ENCODE measurements around the gene INHBA.

Gene INHBA

DNA sequence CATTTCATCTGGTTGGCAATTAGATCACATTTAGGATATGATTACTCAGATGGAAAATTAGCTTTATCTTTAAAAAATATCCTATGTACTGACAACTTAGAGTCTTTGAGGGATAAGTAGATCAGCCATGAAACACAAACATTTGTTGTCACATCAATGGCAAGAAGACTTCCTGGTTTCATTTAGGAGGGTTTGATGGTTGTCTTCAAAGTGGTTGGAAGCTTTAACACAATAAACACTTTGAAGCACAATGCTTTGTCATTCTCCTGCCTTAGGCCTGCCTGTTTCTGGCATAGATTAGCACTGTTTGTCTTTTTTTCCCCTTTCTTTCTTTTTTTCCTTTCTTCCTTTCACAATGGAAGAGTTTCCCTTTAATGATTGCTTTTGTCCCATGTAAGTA lies 20.5 kb downstream of the INHBA start:
- TF ChIP-seq TAF1 (IDR thresholded peaks at IDR 0.05; ENCODE audit: borderline replicate concordance, insufficient read depth, low read length), result no peak
- no peak for TF ChIP-seq FOXP2 (optimal IDR thresholded peaks at IDR 0.05; ENCODE audit: borderline replicate concordance, extremely low read depth, extremely low read length, insufficient read depth)
- TF ChIP-seq, protein P1, sequence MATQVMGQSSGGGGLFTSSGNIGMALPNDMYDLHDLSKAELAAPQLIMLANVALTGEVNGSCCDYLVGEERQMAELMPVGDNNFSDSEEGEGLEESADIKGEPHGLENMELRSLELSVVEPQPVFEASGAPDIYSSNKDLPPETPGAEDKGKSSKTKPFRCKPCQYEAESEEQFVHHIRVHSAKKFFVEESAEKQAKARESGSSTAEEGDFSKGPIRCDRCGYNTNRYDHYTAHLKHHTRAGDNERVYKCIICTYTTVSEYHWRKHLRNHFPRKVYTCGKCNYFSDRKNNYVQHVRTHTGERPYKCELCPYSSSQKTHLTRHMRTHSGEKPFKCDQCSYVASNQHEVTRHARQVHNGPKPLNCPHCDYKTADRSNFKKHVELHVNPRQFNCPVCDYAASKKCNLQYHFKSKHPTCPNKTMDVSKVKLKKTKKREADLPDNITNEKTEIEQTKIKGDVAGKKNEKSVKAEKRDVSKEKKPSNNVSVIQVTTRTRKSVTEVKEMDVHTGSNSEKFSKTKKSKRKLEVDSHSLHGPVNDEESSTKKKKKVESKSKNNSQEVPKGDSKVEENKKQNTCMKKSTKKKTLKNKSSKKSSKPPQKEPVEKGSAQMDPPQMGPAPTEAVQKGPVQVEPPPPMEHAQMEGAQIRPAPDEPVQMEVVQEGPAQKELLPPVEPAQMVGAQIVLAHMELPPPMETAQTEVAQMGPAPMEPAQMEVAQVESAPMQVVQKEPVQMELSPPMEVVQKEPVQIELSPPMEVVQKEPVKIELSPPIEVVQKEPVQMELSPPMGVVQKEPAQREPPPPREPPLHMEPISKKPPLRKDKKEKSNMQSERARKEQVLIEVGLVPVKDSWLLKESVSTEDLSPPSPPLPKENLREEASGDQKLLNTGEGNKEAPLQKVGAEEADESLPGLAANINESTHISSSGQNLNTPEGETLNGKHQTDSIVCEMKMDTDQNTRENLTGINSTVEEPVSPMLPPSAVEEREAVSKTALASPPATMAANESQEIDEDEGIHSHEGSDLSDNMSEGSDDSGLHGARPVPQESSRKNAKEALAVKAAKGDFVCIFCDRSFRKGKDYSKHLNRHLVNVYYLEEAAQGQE (IDR thresholded peaks at IDR 0.05; ENCODE audit: insufficient read depth in 1 of 2, low read depth in 2 of 2, low read length in 2 of 2), result no peak

DNA sequence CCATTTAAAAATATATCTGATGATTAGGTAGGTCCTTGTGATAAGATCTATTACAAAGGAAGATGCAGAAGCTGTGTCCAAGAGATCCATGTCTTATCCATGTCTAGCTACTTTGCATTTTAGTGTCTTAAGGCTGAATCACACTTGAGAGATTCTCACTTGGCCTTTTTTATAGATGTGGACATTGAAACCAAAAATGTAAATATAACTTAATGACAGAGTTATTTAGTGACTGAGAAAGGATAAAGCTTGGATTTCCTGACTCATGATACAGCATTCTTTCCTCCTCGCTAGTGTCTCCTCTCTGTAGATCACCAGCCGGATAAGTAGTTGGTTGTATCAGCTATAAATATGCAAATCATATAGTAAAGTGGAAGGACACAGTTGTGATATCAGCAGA lies 23.3 kb downstream of the INHBA start:
- TF ChIP-seq TAF1 (IDR thresholded peaks at IDR 0.05; ENCODE audit: borderline replicate concordance, insufficient read depth, low read length) (no peak), POLR2AphosphoS5 (IDR thresholded peaks at IDR 0.05; ENCODE audit: low read depth, low read length) (no peak), SIN3A (IDR thresholded peaks at IDR 0.05; ENCODE audit: borderline replicate concordance, insufficient read depth, low read length) (no peak), FOXP2 (optimal IDR thresholded peaks at IDR 0.05; ENCODE audit: borderline replicate concordance, extremely low read depth, extremely low read length, insufficient read depth) (no peak)
- TF ChIP-seq, protein P1 (IDR thresholded peaks at IDR 0.05; ENCODE audit: insufficient read depth in 1 of 2, low read depth in 2 of 2, low read length in 2 of 2), result no peak

DNA sequence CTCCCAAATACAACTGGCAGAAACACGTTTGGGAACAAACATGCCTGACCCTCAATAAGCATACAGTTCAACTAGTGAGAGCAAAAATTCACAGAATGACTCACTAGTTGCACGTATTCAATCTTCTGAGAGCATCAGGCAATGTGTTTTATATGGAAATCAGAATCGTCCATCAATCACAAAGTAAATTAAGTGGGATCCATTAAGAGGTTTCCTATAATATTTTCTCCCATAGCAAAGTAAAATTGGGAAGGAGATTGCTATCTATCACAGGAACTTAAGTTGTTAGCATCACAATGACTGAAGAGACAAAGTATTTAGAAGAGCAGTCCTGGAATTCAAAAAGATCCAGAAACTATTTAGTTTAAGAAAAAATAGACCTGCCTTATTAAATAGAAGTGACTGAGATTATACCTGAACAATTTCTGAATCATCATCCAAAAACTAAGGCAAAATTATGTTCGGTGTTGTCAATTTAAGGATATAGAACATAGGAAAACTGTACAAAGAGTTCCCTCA lies 28.3 kb downstream of the INHBA start:
- no peak for TF ChIP-seq SIN3A (IDR thresholded peaks at IDR 0.05; ENCODE audit: borderline replicate concordance, insufficient read depth, low read length)

DNA sequence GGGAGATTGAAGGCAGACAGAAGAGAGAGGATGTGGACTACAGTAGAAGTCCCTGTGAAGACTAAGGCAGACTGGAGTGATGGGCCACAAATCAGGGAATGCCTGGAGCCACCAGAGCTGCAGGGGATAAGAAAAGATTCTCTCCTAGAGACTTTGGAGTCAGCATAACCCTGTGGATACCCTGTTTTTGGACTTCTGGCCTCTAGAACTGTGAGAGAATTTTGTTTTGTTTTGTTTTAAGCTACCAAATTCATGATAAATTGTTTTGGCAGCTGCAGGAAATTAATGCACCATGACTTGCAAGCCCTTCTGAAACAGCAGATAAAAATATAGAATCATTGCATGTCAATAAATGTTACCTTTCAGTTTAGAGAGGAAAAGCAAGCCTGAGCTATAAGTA lies 41.3 kb downstream of the INHBA start:
- TF ChIP-seq, protein P1 (IDR thresholded peaks at IDR 0.05; ENCODE audit: insufficient read depth in 1 of 2, low read depth in 2 of 2, low read length in 2 of 2), result no peak
- no peak for TF ChIP-seq SIN3A (IDR thresholded peaks at IDR 0.05; ENCODE audit: borderline replicate concordance, insufficient read depth, low read length)
- no peak for TF ChIP-seq POLR2AphosphoS5 (IDR thresholded peaks at IDR 0.05; ENCODE audit: low read depth, low read length)
- no peak for TF ChIP-seq FOXP2 (optimal IDR thresholded peaks at IDR 0.05; ENCODE audit: borderline replicate concordance, extremely low read depth, extremely low read length, insufficient read depth)
- no peak for TF ChIP-seq TAF1 (IDR thresholded peaks at IDR 0.05; ENCODE audit: borderline replicate concordance, insufficient read depth, low read length)

DNA sequence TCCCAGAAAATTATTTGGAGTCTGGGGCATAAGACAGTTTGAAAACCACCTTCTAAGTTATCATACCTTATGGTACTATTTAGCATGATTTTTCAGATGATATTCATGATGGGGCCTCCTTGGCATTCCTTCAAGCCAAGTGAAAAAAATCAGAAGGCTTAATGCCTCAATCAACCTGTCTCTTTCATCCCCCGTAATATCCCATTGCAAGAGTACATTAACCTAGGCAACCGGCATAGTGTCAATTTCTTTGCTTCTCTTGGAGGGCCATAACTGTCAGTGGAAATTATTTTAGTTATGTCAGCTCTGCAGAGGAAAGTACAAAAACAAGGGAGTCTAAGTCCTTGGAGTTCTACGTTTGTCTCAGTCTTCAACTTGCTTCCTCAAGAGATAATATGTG lies 43.4 kb downstream of the INHBA start:
- TF ChIP-seq FOXP2 (optimal IDR thresholded peaks at IDR 0.05; ENCODE audit: borderline replicate concordance, extremely low read depth, extremely low read length, insufficient read depth) (no peak), POLR2AphosphoS5 (IDR thresholded peaks at IDR 0.05; ENCODE audit: low read depth, low read length) (no peak), TAF1 (IDR thresholded peaks at IDR 0.05; ENCODE audit: borderline replicate concordance, insufficient read depth, low read length) (no peak), SIN3A (IDR thresholded peaks at IDR 0.05; ENCODE audit: borderline replicate concordance, insufficient read depth, low read length) (no peak)
- TF ChIP-seq, protein P1 (IDR thresholded peaks at IDR 0.05; ENCODE audit: insufficient read depth in 1 of 2, low read depth in 2 of 2, low read length in 2 of 2), result no peak
